ENCODE results near the gene RPS6KA5.

- TF ChIP-seq ISL1 (CRISPR knock-in tag; IDR thresholded peaks at IDR 0.05) (no peak), ZC3H10 (CRISPR knock-in tag; IDR thresholded peaks at IDR 0.05) (no peak), CREB5 (CRISPR knock-in tag; IDR thresholded peaks at IDR 0.05; ENCODE audit: low read depth) (no peak), ESRRG (CRISPR knock-in tag; IDR thresholded peaks at IDR 0.05) (no peak), ZNF70 (CRISPR knock-in tag; IDR thresholded peaks at IDR 0.05) (no peak), GLIS3 (CRISPR knock-in tag; IDR thresholded peaks at IDR 0.05) (no peak), PATZ1 (CRISPR knock-in tag; IDR thresholded peaks at IDR 0.05; ENCODE audit: borderline replicate concordance) (no peak), ZFP30 (CRISPR knock-in tag; IDR thresholded peaks at IDR 0.05) (no peak), ZNF565 (CRISPR knock-in tag; conservative IDR thresholded peaks at IDR 0.05; ENCODE audit: low read depth) (no peak), PPARA (CRISPR knock-in tag; IDR thresholded peaks at IDR 0.05; ENCODE audit: borderline replicate concordance) (no peak), BACH2 (CRISPR knock-in tag; IDR thresholded peaks at IDR 0.05; ENCODE audit: borderline replicate concordance) (no peak), ZFP3 (CRISPR knock-in tag; IDR thresholded peaks at IDR 0.05) (no peak), TOX (CRISPR knock-in tag; IDR thresholded peaks at IDR 0.05; ENCODE audit: borderline replicate concordance) (no peak)
Measured at GRCh38 chr14:90962505-90963109, 97.8 kb downstream of the RPS6KA5 start.
